ENCODE data around the gene SEC22A.

The SEC22A gene

DNA sequence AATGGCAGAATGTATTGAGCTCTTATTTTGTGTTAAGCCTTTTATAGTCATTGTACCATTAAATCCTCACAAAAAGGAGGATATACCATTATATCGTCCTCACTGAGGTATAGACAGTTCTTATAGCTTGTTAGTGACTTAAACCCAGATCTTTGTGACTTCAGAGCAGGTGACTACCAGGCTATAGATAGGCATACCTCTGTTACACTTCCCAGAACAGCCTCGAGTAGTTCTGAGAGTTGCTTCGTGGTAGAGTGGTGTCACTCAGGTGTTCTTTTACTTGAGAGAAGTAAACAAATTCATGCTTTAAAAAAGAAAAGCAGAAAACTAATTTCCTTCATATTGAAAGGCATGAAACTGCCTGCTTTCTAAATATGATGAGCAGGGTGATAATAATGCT lies 59.9 kb downstream of the SEC22A start:
- DNase-seq, result no peak
- H3K4me1 ChIP-seq (ENCODE audit: control insufficient read depth, low read depth, low read length), result peaks cover 2% of the 10 kb centered on the region
- H3K36me3 ChIP-seq (ENCODE audit: control insufficient read depth, insufficient read depth, low read length), result no peaks in the 10 kb centered on the region
- WGBS (ENCODE audit: extremely low coverage, insufficient coverage, low lambda C conversion rate), result no CpG with 5 or more reads among the region's 3 CpGs
- no peak overlapping the region for H3K9ac ChIP-seq (ENCODE audit: low read length)
- H2BK120ac ChIP-seq (ENCODE audit: low read depth, low read length), result no peak overlapping the region
- H3K4me2 ChIP-seq (ENCODE audit: low read length), result no peak overlapping the region
- H3K4me3 ChIP-seq (ENCODE audit: low read length), result no peak overlapping the region
- no peak overlapping the region for H4K8ac ChIP-seq (ENCODE audit: low read depth, low read length)
- no peak overlapping the region for H2BK15ac ChIP-seq (replicated peaks; ENCODE audit: low read depth)
- no peak overlapping the region for H3K4ac ChIP-seq (ENCODE audit: low read depth, low read length)
- no peak overlapping the region for H3K18ac ChIP-seq (ENCODE audit: low read length)
- no peak overlapping the region for H4K5ac ChIP-seq (ENCODE audit: low read length)
- no peak overlapping the region for H2AK5ac ChIP-seq (ENCODE audit: low read length)
- no peak overlapping the region for H3K56ac ChIP-seq (ENCODE audit: low read length)
- no peak overlapping the region for H2BK5ac ChIP-seq (ENCODE audit: low read length)
- H3K23ac ChIP-seq (ENCODE audit: low read length), result no peak overlapping the region
- H3K79me1 ChIP-seq (ENCODE audit: low read length), result no peaks in the 10 kb centered on the region
- no peaks in the 10 kb centered on the region for H3K27me3 ChIP-seq (ENCODE audit: insufficient read depth, low read length, poor library complexity)
- H3K79me2 ChIP-seq (ENCODE audit: control insufficient read depth, insufficient read depth, low read length), result no peaks in the 10 kb centered on the region
- no peak overlapping the region for H3K27ac ChIP-seq (ENCODE audit: low read depth, low read length)

DNA sequence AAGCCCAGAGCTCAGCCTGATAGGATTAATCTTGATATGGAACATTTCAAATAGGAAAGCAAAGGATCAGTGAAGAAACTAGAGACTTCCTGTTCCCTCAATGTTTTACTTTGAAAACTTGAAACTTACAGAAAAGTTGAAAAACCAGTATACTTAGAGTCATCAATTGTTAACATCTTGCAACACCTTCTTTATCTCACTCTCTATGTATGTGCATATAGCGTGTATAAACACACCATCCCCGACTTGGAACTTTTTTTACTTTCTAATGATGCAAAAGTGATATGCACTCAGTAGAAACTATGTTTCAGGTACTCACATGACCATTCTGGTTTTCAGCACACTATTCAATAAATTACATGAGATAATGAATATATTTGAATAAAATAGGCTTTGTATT lies 60.5 kb downstream of the SEC22A start:
- Histone ChIP-seq H3K27me3 (ENCODE audit: insufficient read depth, low read length, poor library complexity) (no peaks in the 10 kb centered on the region), H2BK5ac (ENCODE audit: low read length) (no peak overlapping the region), H4K5ac (ENCODE audit: low read length) (no peak overlapping the region), H3K9ac (ENCODE audit: low read length) (no peak overlapping the region), H3K79me2 (ENCODE audit: control insufficient read depth, insufficient read depth, low read length) (no peaks in the 10 kb centered on the region), H2BK15ac (replicated peaks; ENCODE audit: low read depth) (no peak overlapping the region), H3K4me2 (ENCODE audit: low read length) (no peak overlapping the region), H2BK120ac (ENCODE audit: low read depth, low read length) (no peak overlapping the region), H3K56ac (ENCODE audit: low read length) (no peak overlapping the region), H3K4me3 (ENCODE audit: low read length) (no peak overlapping the region), H3K27ac (ENCODE audit: low read depth, low read length) (no peak overlapping the region), H3K36me3 (ENCODE audit: control insufficient read depth, insufficient read depth, low read length) (no peaks in the 10 kb centered on the region), H3K23ac (ENCODE audit: low read length) (no peak overlapping the region), H2AK5ac (ENCODE audit: low read length) (no peak overlapping the region), H3K4ac (ENCODE audit: low read depth, low read length) (no peak overlapping the region), H4K8ac (ENCODE audit: low read depth, low read length) (no peak overlapping the region), H3K79me1 (ENCODE audit: low read length) (no peaks in the 10 kb centered on the region), H3K18ac (ENCODE audit: low read length) (no peak overlapping the region), H3K4me1 (ENCODE audit: control insufficient read depth, low read depth, low read length) (peaks cover 2% of the 10 kb centered on the region)
- WGBS (ENCODE audit: extremely low coverage, insufficient coverage, low lambda C conversion rate), result no CpG with 5 or more reads among the region's 2 CpGs
- DNase-seq, result no peak

DNA sequence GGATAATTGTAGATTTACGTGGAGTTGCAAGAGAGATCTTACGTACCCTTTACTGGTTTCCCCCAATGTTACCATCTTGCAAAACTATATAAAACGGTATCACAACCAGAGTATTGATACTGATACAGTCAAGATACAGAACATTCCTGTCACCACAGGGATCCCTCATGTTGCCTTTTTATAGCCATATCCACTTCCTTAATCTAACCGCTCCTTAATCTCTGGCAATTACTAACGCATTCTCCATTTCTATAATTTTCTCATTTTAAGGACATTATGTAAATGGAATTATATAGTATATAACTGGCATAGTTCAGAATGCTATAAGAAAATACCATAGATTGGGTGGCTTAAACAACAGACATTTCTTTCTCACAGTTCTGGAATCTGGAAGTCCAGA lies 61.1 kb downstream of the SEC22A start:
- Histone ChIP-seq H3K23ac (ENCODE audit: low read length) (no peak overlapping the region), H3K36me3 (ENCODE audit: control insufficient read depth, insufficient read depth, low read length) (no peaks in the 10 kb centered on the region), H3K4me3 (ENCODE audit: low read length) (no peak overlapping the region), H3K79me1 (ENCODE audit: low read length) (no peaks in the 10 kb centered on the region), H3K27me3 (ENCODE audit: insufficient read depth, low read length, poor library complexity) (no peaks in the 10 kb centered on the region), H2BK5ac (ENCODE audit: low read length) (no peak overlapping the region), H3K18ac (ENCODE audit: low read length) (no peak overlapping the region), H3K27ac (ENCODE audit: low read depth, low read length) (no peak overlapping the region), H4K5ac (ENCODE audit: low read length) (no peak overlapping the region), H3K79me2 (ENCODE audit: control insufficient read depth, insufficient read depth, low read length) (no peaks in the 10 kb centered on the region), H3K56ac (ENCODE audit: low read length) (no peak overlapping the region), H2BK120ac (ENCODE audit: low read depth, low read length) (no peak overlapping the region), H3K4me1 (ENCODE audit: control insufficient read depth, low read depth, low read length) (peaks cover 2% of the 10 kb centered on the region), H3K9ac (ENCODE audit: low read length) (no peak overlapping the region), H4K8ac (ENCODE audit: low read depth, low read length) (no peak overlapping the region), H3K4me2 (ENCODE audit: low read length) (no peak overlapping the region), H2BK15ac (replicated peaks; ENCODE audit: low read depth) (no peak overlapping the region), H2AK5ac (ENCODE audit: low read length) (no peak overlapping the region), H3K4ac (ENCODE audit: low read depth, low read length) (no peak overlapping the region)
- 100% methylated on average over 2 of the region's 5 CpGs for WGBS (ENCODE audit: extremely low coverage, insufficient coverage, low lambda C conversion rate)
- no peak for DNase-seq

DNA sequence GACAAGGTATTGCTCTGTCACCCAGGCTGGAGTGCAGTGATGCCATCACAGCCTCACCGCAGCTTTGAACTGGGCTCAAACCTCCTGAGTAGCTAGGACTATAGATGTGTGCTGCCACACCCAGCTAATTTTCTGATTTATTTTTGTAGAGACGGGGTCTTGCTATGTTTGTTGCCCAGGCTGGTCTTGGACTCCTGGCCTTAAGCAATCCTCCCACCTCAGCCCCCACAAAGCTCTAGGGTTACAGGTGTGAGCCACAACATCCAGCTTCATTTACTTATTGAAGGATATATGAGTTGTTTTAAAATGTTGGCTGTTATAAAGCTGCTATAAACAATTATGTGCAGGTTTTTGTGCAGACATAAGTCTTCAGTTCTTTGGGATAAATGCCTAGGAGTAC lies 62.2 kb downstream of the SEC22A start:
- Histone ChIP-seq H2AK5ac (ENCODE audit: low read length) (no peak overlapping the region), H3K23ac (ENCODE audit: low read length) (no peak overlapping the region), H4K8ac (ENCODE audit: low read depth, low read length) (no peak overlapping the region), H3K79me1 (ENCODE audit: low read length) (no peaks in the 10 kb centered on the region), H2BK5ac (ENCODE audit: low read length) (no peak overlapping the region), H4K5ac (ENCODE audit: low read length) (no peak overlapping the region), H3K4ac (ENCODE audit: low read depth, low read length) (no peak overlapping the region), H3K36me3 (ENCODE audit: control insufficient read depth, insufficient read depth, low read length) (no peaks in the 10 kb centered on the region), H3K4me3 (ENCODE audit: low read length) (no peak overlapping the region), H3K4me2 (ENCODE audit: low read length) (no peak overlapping the region), H3K27ac (ENCODE audit: low read depth, low read length) (no peak overlapping the region), H3K9ac (ENCODE audit: low read length) (no peak overlapping the region), H3K4me1 (ENCODE audit: control insufficient read depth, low read depth, low read length) (peaks cover 2% of the 10 kb centered on the region), H3K79me2 (ENCODE audit: control insufficient read depth, insufficient read depth, low read length) (no peaks in the 10 kb centered on the region), H2BK15ac (replicated peaks; ENCODE audit: low read depth) (no peak overlapping the region), H2BK120ac (ENCODE audit: low read depth, low read length) (no peak overlapping the region), H3K56ac (ENCODE audit: low read length) (no peak overlapping the region), H3K18ac (ENCODE audit: low read length) (no peak overlapping the region), H3K27me3 (ENCODE audit: insufficient read depth, low read length, poor library complexity) (no peaks in the 10 kb centered on the region)
- no peak for DNase-seq
- no CpG with 5 or more reads among the region's 2 CpGs for WGBS (ENCODE audit: extremely low coverage, insufficient coverage, low lambda C conversion rate)

DNA sequence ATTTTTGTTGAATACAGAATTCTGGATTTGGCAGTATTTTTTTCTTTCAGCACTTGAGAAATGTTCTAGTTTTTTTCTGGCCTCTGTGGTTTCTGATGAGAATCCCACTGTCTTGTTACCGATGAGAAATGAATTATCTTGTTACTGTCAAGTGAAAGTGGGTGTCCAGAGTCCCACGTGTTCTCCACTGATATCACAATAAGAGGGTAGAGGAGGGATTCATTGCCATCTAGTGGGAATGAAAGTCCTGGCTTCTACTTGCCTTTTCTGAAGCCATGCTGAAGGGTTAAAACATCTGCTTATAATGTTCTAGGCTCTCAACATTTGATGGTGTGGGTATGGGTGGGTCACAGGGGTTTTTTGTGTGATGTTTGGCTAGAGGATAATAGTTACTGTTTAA lies 66.1 kb downstream of the SEC22A start:
- Histone ChIP-seq H3K4ac (ENCODE audit: low read depth, low read length) (no peak overlapping the region), H4K5ac (ENCODE audit: low read length) (no peak overlapping the region), H3K18ac (ENCODE audit: low read length) (no peak overlapping the region), H2BK120ac (ENCODE audit: low read depth, low read length) (no peak overlapping the region), H3K79me1 (ENCODE audit: low read length) (no peaks in the 10 kb centered on the region), H4K8ac (ENCODE audit: low read depth, low read length) (no peak overlapping the region), H3K56ac (ENCODE audit: low read length) (no peak overlapping the region), H3K4me2 (ENCODE audit: low read length) (no peak overlapping the region), H3K23ac (ENCODE audit: low read length) (no peak overlapping the region), H3K9ac (ENCODE audit: low read length) (no peak overlapping the region), H3K79me2 (ENCODE audit: control insufficient read depth, insufficient read depth, low read length) (no peaks in the 10 kb centered on the region), H2AK5ac (ENCODE audit: low read length) (no peak overlapping the region), H3K27me3 (ENCODE audit: insufficient read depth, low read length, poor library complexity) (no peaks in the 10 kb centered on the region), H2BK15ac (replicated peaks; ENCODE audit: low read depth) (no peak overlapping the region), H3K4me1 (ENCODE audit: control insufficient read depth, low read depth, low read length) (peaks cover 1% of the 10 kb centered on the region), H2BK5ac (ENCODE audit: low read length) (no peak overlapping the region), H3K4me3 (ENCODE audit: low read length) (no peak overlapping the region), H3K36me3 (ENCODE audit: control insufficient read depth, insufficient read depth, low read length) (no peaks in the 10 kb centered on the region), H3K27ac (ENCODE audit: low read depth, low read length) (no peak overlapping the region)
- WGBS (ENCODE audit: extremely low coverage, insufficient coverage, low lambda C conversion rate), result no CpG with 5 or more reads among the region's 2 CpGs
- peak; percentile 54 for DNase-seq

DNA sequence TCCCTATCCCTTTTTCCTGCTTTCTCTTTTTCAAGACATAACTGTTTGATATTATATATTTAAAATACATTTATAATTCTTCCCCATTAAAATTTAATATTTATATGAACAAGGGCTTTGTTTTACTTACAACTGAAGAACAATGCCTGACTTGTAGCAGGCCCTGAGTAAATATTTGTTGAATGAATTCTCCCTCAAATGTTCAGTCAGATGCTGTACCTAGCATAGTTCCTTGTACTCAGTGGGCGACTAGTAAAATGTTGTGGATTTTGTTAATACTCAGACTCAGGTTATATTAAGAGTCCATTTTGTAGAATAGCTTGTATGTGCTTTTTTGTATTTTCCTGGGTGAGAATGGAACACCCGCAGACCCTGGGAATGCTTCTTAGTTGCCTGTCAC lies 69.1 kb downstream of the SEC22A start:
- Histone ChIP-seq H3K4me1 (ENCODE audit: control insufficient read depth, low read depth, low read length) (peaks cover 1% of the 10 kb centered on the region), H2BK120ac (ENCODE audit: low read depth, low read length) (no peak overlapping the region), H3K4ac (ENCODE audit: low read depth, low read length) (no peak overlapping the region), H3K27ac (ENCODE audit: low read depth, low read length) (no peak overlapping the region), H3K4me2 (ENCODE audit: low read length) (no peak overlapping the region), H3K27me3 (ENCODE audit: insufficient read depth, low read length, poor library complexity) (no peaks in the 10 kb centered on the region), H3K36me3 (ENCODE audit: control insufficient read depth, insufficient read depth, low read length) (no peaks in the 10 kb centered on the region), H3K9ac (ENCODE audit: low read length) (no peak overlapping the region), H4K5ac (ENCODE audit: low read length) (no peak overlapping the region), H2AK5ac (ENCODE audit: low read length) (no peak overlapping the region), H2BK15ac (replicated peaks; ENCODE audit: low read depth) (no peak overlapping the region), H3K4me3 (ENCODE audit: low read length) (no peak overlapping the region), H3K79me1 (ENCODE audit: low read length) (no peaks in the 10 kb centered on the region), H2BK5ac (ENCODE audit: low read length) (no peak overlapping the region), H4K8ac (ENCODE audit: low read depth, low read length) (no peak overlapping the region), H3K79me2 (ENCODE audit: control insufficient read depth, insufficient read depth, low read length) (no peaks in the 10 kb centered on the region), H3K56ac (ENCODE audit: low read length) (no peak overlapping the region), H3K18ac (ENCODE audit: low read length) (no peak overlapping the region), H3K23ac (ENCODE audit: low read length) (no peak overlapping the region)
- DNase-seq, result no peak
- WGBS (ENCODE audit: extremely low coverage, insufficient coverage, low lambda C conversion rate), result no CpG with 5 or more reads among the region's 2 CpGs

Data from mesendoderm (in vitro differentiated cells).